Tibial nerve (tissue), 3 donors: ENCODE data around the gene SPPL2C.

Experiments used
- CTCF ChIP-seq, 5 experiments: fragments of 200-600 bp in 3 of 5; fragments of 450-650 bp in 2 of 5; sonication (generic) in 3 of 5; IDR thresholded peaks; one replicate each; pipeline ENCODE4 v1.5.1; 2016 to 2019; ENCODE audit warnings: antibody characterized with exemption in 5 of 5, mild to moderate bottlenecking in 3 of 5, moderate library complexity in 2 of 5
- POLR2A ChIP-seq, 2 donors: fragments of 450-650 bp; IDR thresholded peaks; one replicate each; pipeline ENCODE4 v1.6.1; 2017; ENCODE audit warnings: antibody characterized with exemption in 2 of 2, mild to moderate bottlenecking in 2 of 2, moderate library complexity in 2 of 2

GRCh38 chr17:45824901-45825492, 19.7 kb upstream of the SPPL2C start:
- TF ChIP-seq CTCF (IDR thresholded peaks at IDR 0.05) (no peak), POLR2A (IDR thresholded peaks at IDR 0.05) (no peak)
